GM18502 (cell line): ENCODE data around the gene TNFSF15.
A peak's percentile ranks its signal among the peaks of the same experiment; 100 is the strongest.

ENCODE experiments used
- ATAC-seq: cut with Tn5 transposase; IDR thresholded peaks from one replicate; pipeline ENCODE4 v1.9.1; 2021; ENCODE audit warnings: mild to moderate bottlenecking; ENCODE audit not compliant: unreplicated experiment, poor library complexity

Gene TNFSF15

GRCh38 chr9:114805670-114806525 is at the start of gene TNFSF15:
TSS of gene TNFSF15 (minus strand) at chr9:114806039. CDS start at chr9:114806012, 27 bp downstream.
- peak; percentile 99 for ATAC-seq

GRCh38 chr9:114855488-114855887 is 49.6 kb upstream of the TNFSF15 start:
- ATAC-seq, result no peak

- ATAC-seq, result no peak
These were observed 49.0 kb upstream of the TNFSF15 start for GRCh38 chr9:114854736-114855355.

GRCh38 chr9:114853071-114853855 is 47.4 kb upstream of the TNFSF15 start:
- no peak for ATAC-seq

GRCh38 chr9:114852050-114852594 is 46.3 kb upstream of the TNFSF15 start:
- no peak for ATAC-seq

- no peak for ATAC-seq
These were observed 45.5 kb upstream of the TNFSF15 start for GRCh38 chr9:114851306-114851705.

GRCh38 chr9:114850871-114851270 is 45.0 kb upstream of the TNFSF15 start:
- no peak for ATAC-seq

- ATAC-seq, result no peak
These were observed 43.6 kb upstream of the TNFSF15 start for GRCh38 chr9:114849450-114849849.

GRCh38 chr9:114847492-114848417 is 41.9 kb upstream of the TNFSF15 start:
- ATAC-seq, result no peak

- no peak for ATAC-seq
These were observed 39.5 kb upstream of the TNFSF15 start for GRCh38 chr9:114845373-114845772.

GRCh38 chr9:114844766-114845165 is 38.9 kb upstream of the TNFSF15 start:
- no peak for ATAC-seq

GRCh38 chr9:114837923-114838322 is 32.1 kb upstream of the TNFSF15 start:
- no peak for ATAC-seq

- ATAC-seq, result no peak
These were observed 30.9 kb upstream of the TNFSF15 start for GRCh38 chr9:114836769-114837168.

GRCh38 chr9:114834386-114834785 is 28.5 kb upstream of the TNFSF15 start:
- ATAC-seq, result no peak

- no peak for ATAC-seq
These were observed 24.7 kb upstream of the TNFSF15 start for GRCh38 chr9:114830546-114830945.

- no peak for ATAC-seq
These were observed 24.0 kb upstream of the TNFSF15 start for GRCh38 chr9:114829574-114830440.

- ATAC-seq, result no peak
These were observed 22.4 kb upstream of the TNFSF15 start for GRCh38 chr9:114828303-114828650.

- no peak for ATAC-seq
These were observed 21.9 kb upstream of the TNFSF15 start for GRCh38 chr9:114827641-114828302.
